GM18909 (cell line): ENCODE measurements around the gene MZT2B.
"Not testable (repeated sequence)": the region's sequence is repeated elsewhere in the genome, so short reads cannot be mapped to it uniquely, and the experiment has no call there.

Experiments used
- ATAC-seq: cut with Tn5 transposase; IDR thresholded peaks from one replicate; pipeline ENCODE4 v1.9.1; 2021; ENCODE audit warnings: mild to moderate bottlenecking; ENCODE audit not compliant: unreplicated experiment, poor library complexity

MZT2B gene

DNA sequence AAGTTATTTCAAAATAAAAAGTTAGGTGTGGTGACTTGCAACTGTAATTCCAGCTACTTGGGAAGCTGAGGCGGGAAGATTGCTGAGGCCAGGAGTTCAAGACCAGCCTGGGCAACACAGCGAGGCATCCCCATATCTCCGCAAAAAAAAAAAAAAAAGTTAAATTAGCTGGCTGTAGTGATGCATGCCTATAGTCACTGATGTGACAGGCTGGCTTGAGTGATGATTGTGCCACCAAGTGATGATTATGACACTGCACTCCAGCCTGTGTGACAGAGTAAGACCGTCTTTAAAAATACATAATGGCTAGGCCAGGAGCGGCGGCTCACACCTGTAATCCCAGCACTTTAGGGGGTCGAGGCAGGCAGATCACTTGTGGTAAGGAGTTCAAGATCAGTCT lies 12.2 kb upstream of the MZT2B start:
- no peak for ATAC-seq

DNA sequence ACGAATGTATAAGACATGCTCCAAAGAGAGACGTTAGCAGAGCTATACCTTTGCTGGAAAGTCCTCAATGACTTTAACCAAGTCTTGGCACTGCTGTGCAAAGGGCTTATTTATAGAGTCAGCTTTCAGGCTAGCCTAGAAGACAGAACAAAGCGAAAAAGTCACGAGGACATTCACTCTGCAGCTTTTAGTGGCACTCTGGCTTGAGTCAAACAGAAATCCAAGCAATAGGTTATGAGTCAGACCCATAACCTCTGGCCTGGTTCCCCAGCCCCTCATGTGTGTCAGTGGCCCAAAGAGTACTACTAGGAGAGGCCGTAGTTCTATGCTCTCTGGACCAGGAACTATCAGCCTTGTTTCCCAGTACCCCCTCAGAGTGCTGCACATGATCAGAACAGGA lies 7.2 kb upstream of the MZT2B start:
- not testable (repeated sequence) for ATAC-seq

DNA sequence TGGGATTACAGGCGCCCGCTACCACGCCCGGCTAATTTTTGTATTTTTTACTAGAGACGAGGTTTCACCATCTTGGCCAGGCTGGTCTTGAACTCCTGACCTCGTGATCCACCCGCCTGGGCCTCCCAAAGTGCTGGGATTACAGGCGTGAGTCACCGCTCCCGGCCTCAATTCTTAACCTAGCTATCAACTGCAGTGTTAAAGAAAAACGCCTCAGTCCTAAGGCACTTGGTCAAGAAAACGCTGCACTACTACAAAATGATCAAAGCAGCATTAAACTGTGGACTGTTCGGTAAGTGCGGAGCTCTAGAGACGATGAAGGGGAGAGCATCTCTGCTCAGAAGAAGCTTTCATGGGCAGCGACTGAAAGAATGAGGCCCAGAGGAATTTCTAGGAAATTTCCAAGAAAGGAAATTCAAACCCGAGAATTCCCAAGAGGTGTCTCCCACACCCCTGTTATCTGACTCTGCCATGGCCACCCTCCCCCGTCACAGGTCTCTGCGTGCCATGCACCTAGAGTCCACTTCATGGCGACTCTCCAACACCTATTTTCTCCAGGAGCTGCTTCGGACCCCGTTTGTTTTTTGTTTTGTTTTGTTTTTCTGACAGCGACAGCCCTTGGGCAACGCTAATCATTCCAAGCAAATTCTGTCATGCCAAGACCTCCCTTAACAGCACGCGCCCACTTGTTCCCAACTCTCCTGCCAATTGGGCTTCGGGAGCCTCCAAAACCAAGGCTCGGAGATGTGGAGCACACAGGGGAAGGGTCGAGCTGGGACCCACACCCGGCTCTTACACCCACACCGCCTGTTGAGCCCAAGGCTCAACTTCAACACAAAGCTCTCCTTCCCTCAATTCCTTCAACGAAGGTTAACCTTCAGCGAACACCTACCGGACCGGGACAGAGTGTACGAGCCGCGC lies 1.4 kb upstream of the MZT2B start:
- not testable (repeated sequence) for ATAC-seq

DNA sequence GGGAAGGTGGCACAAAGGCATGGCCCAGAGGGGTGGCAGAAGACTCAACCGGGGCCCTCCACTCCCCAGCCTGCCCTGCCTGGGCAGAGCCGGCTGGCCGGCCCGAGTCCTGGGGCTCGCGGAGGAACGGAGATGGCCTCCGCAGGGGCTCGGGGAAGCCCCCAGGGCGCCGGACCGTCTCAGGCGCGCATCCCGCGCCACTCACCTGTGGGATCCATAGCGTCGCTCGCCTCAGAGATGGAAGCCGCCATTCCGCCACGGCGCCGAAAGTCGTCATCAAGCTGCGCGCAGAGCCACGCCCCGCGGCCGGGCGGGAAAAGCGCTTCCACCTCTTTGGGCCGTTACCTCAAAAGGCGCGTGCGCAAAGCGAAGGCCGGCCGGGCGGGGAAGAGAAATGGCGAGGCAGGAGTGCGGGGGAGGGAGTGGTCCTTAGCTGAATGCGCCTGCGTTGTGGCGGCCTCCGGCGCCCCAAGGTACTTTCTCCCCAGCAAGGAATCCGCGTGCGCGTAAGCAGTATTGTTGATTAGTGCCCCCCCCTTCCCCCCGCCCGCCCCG lies 660 bp upstream of the MZT2B start, which contains the start of gene SMPD4:
Gene SMPD4, minus strand, starts transcription at position 278 of the 555 bp plus-strand sequence. CDS start 5,010 bp downstream, outside the sequence.
- peak; percentile 57 for ATAC-seq

DNA sequence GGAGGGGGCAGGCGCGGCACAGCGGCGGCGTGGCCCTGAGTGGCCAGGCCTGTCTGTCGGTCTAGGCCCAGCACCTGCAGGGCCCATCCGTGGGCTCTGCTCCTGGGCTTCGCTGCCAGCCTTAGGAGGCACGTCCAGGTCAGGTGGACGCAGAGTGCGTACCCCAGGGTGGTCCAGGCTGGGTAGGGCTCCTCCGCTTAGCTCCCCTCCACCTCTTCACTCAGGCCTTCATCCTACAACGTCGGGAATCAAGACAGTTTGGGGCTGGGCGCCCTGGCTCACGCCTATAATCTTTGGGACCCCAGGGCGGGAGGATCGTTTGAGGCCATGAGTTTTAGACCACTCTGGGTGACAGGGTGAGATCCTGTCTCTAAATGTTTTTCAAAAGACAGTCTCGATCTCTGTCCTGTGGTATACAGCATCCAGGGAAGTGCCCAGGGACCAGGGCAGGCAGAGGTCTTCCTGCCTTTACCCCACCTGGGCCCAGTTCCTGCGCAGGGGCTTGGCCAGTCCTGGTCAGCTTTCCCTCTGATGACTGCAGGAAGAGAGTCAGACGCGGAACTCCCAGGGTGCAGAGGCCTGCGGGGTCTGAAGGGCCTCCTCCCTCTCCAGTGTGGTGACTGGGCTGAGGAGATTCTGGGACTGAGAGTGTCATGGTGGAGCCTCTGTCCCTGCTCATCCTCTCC lies 907 bp downstream of the MZT2B start:
- ATAC-seq: peak; percentile 13

DNA sequence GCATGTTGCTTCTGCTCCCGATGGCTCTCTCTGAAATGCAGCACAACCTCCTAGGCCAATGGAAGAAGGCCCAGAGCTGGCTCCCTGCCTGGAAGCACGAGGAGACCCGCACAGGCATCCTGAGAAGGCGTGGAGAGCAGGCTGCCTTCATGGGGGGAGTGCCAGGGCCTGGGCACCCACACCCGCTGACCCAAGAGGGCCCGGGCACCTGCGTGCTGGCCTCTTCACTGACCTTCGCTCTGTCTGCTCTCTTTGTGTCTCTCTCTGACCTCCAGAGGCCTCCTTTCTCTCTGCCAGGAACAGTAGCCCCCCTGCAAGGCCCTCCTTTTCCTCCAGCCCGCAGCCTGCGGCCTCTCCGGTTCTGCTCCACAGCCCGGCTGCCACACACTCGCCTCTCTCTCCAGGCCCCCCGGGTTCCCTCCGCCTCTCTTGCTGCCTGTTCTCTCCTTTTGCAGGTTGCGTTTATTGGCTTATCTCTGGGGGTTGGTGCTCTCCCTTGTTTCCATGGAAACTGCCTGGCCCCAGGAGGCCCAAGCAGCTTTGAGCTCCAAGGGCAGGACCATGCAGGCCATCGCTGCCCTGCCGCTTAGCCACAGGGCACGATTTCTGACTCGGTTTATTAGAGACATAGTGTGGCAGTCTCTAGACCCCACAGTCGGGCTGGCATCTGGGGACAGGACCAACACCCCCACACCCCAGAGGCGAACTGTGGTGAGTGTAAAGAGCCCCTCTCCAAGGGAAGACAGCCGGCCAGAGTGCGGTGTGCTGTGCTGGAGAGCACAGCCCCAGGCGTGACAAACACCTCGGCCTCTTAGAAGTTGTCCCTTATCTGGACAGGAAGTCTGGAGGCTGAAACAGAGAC lies 1.7 kb downstream of the MZT2B start:
- ATAC-seq: no peak

DNA sequence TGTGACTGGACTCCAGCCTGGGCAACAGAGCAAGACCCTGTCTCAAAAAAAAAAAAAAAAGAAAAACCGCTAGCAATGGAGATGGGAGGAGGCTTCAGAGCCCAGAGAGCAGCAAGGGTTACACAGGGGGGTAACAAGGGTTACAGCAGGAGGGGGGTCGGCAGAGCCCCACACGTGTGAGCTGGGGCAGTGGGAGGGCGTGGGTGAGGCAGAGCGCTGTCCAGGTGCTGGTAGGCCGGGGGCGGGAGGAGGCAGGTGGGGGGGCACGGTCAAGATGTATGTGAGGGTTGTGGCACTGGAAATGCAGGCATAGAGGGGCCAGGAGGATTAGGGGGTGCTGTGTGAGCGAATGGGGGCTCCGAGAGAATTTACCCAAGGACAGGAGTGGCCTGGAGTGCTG lies 3.4 kb downstream of the MZT2B start:
- no peak for ATAC-seq

DNA sequence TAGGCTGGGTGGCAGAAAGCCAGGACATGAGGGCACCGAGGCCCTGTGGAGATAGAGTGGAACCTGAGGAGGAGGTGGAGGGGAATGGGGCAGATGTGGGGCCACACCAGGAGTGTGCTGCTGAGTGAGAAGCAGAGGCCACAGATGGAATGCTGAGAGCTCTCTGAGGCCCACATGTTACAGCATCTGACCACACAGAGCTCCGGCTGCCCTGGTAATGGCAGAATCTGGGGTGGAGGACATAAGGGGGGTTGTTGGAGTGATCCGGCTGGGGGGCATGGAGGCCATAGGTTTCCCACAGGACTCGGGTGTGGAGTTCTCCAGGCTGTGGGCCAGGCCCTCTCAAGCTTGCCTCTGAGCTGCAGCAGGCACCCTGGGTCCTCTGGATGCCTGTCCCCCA lies 3.8 kb downstream of the MZT2B start:
- no peak for ATAC-seq

DNA sequence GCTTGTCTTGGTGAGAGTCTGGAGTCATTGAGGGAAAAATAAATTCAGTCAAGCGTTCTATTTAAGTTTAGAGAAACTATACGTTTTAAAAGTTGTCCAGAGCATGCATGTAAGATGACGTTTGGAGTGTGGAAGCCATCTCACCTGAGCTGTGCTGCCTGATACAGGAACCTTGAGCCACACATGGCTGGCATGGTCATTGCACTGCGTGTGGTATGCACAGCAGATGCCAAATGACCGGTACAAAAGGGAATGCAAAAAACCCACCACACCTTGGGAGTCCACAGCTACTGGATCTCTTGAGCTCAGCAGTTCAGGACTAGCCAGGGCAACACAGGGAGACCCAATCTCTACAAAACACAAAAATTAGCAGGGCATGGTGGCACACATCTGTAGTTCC lies 4.3 kb downstream of the MZT2B start:
- ATAC-seq: no peak

DNA sequence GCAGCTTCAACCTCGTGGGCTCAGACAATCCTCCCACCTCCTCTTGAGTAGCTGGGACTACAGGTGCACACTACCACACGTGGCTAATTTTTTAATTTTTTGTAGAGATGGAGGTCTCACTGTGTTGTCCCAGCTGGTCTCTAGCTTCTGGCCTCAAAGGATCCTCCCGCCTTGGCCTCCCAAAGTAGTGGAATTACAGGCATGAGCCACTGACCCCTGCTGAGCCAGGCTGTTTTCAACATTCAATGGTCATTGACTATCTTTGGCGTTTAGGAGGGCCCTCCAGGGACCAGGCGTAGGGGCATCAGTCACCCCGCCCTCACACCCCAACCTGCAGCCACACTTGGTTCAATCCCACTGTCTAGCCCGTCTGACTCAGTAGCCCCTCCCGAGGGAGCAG lies 5.2 kb downstream of the MZT2B start:
- ATAC-seq: no peak

DNA sequence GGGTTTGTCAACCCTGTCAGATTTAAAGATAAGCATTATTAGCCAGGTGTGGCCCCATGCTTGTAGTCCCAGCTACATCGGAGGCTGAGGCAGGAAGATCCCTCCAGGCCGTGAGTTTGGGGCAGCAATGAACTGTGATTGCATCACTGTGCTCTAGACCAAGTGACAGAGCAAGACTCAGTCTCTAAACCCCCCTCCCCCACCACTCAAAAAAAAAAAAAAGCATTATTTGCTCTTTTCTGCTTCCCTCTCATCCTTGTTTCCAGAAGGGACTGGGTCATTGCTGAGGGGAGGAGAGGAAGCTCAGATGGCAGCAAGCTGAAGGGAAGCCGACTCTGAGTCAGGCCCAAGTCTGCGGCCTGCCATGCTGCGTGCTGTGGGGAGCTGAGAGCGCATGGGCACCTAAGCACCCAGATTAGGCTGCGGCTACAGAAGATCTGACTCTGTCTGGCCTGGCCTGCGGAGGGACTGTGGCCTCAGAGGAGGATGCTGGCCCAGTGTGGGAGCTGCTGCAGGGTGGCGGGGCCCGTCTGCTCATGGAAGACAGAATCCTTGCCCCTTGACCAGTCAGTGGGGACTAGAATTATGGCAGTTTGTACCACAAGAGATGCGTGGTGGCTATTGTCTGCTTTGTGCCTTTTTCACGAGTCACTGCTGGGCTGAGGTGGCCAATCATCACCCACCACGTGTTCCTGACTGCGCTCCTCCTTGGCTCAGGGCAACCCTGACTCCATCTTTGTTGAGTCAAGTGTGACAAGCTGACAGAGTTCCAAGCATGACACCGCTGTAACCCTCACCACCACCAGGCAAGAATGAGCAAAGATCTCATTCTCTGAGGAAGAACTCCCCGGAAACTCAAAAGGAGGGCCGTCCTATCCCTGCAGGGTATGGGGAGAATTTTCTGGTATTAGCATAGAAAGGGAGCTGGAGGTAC lies 6.1 kb downstream of the MZT2B start:
- ATAC-seq: not testable (repeated sequence)

DNA sequence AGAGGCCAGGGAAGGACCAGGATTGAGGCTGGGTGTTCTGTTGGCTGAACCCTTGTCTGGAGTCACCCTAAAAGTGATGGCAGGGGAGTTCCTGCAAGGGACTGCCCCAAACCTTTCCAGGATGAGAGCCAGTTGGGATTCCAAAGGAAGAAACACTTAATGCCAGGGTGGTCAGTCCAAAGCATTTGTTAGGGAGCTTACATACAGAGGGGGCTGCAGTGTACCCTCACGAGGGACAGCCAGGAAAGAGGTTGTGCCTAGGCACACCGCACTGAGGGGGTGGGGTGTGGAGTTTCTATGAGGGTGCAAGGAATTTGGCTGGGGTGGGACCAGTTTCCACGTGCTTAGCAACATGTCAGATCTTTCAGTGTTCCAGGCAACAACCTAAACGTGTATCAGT lies 6.9 kb downstream of the MZT2B start:
- not testable (repeated sequence) for ATAC-seq

DNA sequence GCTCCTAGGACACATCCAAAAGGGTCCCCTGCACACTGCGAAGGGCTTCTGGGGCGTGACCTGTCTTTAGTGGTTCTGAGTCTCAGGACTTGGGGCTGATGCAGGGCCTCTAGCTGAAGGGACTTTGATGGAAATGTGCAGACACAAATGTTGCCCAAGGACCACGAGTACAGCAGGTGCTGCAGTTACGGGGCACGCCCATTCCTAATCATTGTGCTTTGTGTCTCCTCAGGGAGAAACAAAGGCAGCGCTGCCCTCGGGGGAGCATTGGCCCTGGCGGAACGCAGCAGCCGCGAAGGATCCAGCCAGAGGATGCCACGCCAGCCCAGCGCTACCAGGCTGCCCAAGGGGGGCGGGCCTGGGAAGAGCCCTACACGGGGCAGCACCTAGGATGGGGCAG lies 8.2 kb downstream of the MZT2B start:
- no peak for ATAC-seq

DNA sequence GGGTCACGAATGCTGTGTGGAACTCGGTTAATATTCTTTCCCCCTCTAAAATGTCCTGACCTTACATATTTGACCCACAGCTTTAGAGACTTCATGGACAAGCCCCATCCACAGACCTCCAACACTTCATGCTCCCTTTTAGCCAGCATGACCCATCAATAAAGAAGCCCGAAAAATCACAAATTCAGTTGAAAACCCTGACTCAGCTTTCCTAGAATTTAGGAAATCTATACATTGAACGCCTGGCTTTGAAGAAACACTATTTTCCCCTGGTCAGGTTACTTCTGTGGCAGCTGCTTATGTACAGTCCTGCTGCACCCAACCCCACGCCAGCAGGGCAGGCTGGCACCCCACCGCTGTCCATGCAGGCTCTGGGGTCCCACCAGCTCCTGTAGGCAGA lies 9.3 kb downstream of the MZT2B start:
- ATAC-seq: not testable (repeated sequence)

DNA sequence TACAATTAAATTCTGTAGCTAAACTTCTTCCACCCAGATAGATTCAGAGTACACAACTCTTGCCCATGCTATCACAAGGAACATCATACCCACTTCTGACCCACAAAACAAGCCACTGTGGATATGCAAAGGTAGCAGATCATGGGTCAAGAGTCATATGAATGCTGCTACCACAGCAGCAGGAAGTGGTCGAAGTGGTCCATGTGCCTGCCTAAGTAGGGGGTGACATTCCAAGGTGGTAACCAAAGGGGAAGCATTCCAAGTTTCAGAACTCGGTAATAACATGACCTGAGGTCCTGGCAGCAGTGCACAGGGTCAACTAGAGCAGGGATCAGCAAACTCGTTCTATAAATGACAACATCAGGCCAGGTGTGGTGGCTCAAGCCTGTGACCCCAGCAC lies 10.4 kb downstream of the MZT2B start:
- ATAC-seq: not testable (repeated sequence)

DNA sequence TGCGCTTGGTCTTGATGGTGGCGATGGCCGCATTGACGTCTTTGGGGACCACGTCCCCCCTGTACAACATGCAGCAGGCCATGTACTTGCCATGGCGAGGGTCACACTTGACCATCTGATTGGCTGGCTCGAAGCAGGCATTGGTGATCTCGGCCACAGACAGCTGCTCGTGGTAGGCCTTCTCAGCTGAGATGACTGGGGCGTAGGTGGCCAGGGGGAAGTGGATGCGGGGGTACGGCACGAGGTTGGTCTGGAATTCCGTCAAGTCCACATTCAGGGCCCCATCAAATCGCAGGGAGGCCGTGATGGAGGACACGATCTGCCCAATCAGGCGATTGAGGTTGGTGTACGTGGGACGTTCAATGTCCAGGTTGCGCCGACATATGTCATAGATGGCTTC lies 11.8 kb downstream of the MZT2B start:
- ATAC-seq: not testable (repeated sequence)

DNA sequence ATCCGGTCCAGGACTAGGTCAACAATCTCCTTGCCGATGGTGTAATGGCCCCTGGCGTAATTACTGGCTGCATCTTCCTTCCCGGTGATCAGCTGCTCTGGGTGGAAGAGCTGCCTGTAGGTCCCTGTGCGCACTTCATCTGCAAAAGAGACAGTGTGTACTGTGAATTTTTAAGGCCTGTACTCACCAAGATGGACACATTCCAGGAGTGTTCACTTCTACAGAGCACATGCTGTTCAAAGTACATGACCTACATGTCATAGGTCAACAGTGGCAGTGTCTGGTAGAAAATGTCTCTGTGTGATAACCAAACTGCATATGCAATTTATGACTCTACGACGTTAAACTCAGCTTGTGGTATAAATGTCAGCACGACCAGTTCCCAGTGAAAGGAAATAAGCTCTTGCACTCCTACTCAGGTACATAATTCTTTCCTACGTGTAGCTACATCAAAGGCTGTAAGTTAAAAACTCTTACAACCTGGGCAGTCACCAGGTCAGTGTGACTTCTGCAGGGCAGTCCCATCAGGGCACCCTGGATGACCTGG lies 13.1 kb downstream of the MZT2B start:
- ATAC-seq: not testable (repeated sequence)

DNA sequence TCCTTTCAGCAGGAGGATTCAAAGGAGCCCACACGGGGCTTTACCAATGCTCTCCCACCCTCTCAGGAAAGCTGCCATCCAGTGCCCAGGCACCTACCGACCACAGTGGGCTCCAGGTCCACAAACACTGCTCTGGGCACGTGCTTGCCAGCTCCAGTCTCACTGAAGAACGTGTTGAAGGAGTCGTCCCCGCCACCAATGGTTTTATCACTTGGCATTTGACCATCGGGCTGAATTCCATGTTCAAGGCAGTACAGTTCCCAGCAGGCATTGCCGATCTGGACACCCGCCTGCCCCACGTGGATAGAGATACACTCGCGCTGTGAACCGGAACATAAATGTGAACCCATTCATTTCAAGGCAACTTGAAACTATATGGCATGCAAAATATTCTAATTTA lies 14.0 kb downstream of the MZT2B start:
- ATAC-seq: not testable (repeated sequence)

DNA sequence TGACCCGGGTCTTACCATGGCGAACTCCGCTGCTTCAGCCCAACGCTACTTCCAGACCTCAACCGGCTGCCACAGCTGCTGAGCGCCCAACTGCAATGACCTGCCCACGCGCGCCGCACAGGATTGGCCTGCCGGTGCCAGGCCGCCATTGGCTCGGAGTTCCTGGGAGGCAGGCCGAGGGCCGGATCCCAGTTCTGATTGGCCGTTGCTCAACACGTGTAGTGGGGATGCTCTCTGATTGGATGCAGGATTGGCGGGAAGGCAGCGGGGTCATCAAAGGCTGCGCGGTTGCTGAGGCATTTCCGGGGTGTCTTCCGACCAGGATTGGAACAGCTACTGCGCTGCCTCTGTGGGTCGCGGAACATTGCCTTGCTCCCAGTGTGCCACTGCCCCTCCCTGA lies 16.3 kb downstream of the MZT2B start, which contains the start of gene TUBA3E:
Gene TUBA3E, minus strand, starts transcription at position 97 of the 400 bp plus-strand sequence. Its CDS starts 79 bp downstream, at position 18.
- ATAC-seq: no peak
